Activated CD4-positive, CD25-positive, alpha-beta regulatory T cell treated with anti-CD3 and anti-CD28 coated beads, Interleukin-2, amount 50 U/mL, for 72 hours (primary cell): ENCODE measurements around the gene LYL1.

Experiments
- DNase-seq: peaks from one replicate; pipeline ENCODE4 v3.0.0; 2021

Gene LYL1

GRCh38 chr19:13091400-13092157, 11.1 kb downstream of the LYL1 start:
- no peak for DNase-seq

DNA sequence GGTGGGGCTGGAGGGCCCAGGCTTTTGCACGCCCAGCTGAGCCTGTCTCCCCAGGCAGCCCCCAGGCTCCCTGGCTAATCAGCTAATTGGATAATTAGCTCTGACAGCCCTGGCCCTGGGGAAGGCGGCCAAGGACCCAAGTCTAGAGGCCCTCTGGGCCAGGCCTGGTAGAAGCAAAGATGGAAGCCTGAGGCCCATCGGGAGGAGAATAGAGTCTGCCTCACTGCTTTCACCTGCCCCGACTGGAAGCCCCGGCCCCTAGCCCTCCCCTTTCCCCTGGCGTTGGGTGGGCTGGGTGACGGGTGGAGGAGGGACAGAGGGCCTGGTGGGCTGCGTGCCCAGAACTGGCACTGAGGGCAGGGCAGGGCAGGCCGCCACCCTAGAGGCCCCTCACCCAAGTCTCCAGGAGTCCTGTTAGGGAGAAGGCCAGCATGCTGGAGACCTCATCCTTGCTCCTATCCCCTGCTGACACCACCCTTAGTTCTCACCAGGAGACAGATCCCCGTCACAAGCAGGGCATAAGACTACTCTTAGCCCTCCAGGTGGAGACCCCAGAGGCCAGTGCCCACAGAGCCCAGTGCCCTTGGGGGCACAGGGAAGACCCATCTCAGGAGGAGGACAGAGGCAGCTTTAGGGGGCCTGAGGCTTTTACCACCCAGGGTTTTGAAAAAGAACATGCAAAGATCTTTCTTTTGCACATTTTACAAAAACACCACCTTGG, 12.0 kb downstream of the LYL1 start:
- no peak for DNase-seq

- no peak for DNase-seq
These were observed 12.7 kb downstream of the LYL1 start for GRCh38 chr19:13089857-13090507.

- DNase-seq: no peak
These were observed 13.4 kb downstream of the LYL1 start for GRCh38 chr19:13089139-13089856.

DNA sequence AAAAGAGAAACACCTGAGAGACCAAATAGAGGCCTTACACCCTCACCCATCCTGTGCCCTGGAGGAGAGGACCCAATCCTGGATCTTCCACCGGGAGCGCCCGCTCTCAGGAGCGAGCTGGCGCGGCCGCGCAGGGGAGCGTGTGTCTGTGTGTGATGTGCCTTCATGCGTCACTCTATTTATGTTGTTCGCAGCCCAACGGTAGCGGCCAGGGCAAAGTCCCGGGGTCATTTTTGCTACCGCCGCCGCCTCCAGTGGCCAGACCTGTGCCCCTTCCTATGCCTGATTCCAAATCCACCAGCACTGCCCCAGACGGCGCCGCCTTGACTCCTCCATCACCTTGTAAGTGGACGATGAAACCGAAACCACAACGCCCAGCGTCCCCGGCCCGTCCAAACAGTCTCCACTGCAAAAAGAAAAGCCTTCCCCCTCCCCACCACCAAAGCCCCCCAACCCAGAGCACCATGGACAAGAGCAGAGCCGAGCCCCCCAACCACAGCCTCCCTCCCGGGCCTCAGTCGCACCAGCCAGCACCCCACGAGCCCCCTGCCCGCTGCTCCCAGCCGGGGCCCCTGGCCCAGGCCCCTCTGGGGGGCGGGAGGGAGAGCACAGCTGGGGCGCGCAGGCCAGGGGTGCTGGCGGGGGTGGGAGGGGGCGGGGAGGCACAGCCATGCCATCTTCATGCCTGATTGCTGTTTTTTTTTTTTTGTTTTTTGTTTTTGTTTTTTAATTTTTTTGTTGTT, 14.7 kb downstream of the LYL1 start:
- DNase-seq: no peak

GRCh38 chr19:13087295-13087694, 15.4 kb downstream of the LYL1 start:
- no peak for DNase-seq

DNA sequence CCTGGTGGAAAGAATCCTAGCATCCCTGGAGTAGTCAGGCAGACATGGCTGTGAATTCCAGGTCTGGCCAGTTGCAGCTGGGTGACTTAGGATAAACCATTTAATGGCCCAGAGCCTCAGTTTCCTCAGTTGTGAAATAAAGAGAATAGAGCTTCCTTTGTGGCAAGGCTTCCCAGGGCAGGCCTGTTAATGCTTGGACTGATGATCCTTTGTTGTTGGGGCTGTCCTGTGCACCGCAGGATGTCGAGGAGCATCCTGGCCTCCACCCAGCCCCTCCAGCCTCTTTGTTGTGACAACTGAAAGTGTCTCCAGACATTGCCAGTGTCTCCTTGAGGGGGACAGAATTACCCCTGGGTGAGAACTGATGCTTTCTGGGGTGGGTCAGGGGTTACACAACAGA, 16.3 kb downstream of the LYL1 start:
- DNase-seq: no peak

- DNase-seq: no peak
These were observed 17.0 kb downstream of the LYL1 start for GRCh38 chr19:13085666-13086065.

GRCh38 chr19:13083627-13084026, 19.0 kb downstream of the LYL1 start:
- no peak for DNase-seq

GRCh38 chr19:13083008-13083404, 19.7 kb downstream of the LYL1 start:
- no peak for DNase-seq

DNA sequence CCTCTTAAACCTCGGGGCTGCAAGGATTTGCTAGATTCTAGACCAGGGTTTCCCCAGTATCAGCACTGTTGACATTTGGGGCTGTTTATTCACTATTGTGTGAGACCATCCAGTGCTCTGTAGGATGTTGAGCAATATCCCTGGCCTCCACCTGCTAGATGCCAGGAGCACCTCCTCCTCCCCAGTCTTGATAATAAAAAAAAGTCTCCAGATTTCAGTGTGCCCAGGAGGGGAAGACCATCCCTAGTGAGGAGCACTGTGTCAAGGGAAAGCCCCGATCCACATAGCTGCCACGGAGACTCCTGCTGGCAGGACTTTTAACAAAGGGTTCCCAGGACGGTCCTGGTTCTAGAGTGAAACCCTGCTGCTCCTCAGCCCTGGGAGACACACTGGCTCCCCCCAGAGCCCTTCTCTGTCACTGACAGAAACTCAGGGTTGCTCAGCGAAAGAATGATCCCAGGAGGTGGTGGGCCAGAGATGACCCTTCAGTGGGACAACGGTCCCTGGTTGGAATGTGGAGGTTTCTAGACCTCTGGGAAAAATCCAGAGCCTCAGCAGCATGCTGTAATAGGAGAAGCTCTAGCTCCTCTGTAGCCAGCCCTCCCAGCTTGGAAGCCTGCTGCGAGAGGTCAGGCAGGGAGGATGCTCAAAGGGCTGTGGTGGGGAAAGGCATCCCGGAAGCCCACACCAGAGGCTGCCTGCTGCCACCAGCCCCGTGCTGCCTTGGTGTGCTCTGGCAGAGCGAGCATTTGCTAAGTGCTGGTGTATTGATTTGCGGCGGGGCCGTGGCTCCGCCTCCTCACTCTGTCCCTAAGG, 20.3 kb downstream of the LYL1 start:
- no peak for DNase-seq

GRCh38 chr19:13079542-13079986, 23.1 kb downstream of the LYL1 start:
- DNase-seq: no peak

DNA sequence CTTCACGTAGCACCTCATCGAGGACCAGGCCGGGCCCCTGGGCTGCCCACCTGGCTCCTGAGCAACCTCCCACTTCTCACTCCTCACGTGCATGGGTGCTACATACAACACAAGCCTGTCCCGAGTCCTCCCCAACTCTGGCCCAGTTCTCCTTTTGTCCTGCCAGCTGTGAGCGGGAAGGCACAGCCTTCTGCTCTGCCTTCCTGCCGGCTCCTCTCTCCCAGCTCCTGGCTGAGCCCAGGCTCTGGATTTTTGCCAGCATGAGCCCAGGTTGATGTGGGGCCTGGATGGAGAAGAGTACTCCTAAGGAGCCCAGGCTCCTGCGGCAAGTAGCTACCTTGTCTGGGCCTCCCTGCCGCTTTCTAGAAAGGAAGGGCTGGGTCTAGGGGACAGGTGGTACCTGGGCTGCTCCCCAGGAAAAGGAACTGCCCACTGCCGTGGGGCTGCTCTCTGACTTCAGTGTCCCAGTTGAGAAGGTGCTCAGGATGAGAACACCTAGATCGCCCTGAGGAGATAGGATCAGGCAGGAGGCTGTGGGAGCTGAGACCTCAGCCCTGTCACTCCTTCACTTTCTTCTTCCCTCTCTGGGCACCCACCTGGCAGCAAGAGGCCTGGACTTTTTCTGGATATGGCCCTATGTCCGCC, 23.6 kb downstream of the LYL1 start:
- no peak for DNase-seq

DNA sequence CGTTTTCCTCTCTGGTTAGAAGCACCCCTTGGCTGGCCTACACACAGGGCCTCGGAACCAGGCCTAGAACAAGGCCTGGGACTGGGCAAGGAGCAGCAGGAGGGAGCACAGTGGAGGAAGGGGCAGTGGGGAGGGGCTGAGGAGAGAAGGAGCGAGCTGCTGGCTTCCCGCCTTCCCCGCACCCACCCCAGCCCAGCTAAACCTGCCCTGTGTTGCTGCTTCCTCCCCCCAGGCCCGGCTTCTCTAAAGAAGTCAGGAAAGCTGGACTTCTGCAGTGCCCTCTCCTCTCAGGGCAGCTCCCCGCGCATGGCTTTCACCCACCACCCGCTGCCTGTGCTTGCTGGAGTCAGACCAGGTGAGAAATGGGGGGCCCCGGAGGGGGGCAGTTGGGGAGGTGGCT, 24.3 kb downstream of the LYL1 start:
- no peak for DNase-seq

GRCh38 chr19:13077240-13077639, 25.4 kb downstream of the LYL1 start:
- no peak for DNase-seq

DNA sequence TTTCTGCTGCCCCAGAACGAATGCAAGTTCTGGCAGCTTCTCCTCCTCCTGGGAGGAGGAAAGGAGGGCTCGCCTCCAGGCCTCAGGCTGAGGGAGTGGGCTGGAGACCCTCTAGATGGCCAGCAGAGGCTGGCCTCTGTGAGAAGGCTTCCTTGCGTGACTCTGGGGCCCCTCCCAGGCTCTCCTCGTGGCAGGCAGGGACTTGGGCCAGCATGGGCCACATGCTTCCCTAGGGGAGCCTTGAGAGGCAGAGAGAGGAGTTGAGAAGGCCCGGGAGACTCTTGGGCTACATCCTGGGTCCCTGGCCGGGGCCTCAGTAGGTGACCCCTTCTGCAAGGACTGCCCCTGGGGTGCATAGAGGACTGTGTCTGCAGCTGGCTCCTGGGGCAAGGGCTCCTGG, 25.9 kb downstream of the LYL1 start:
- no peak for DNase-seq

DNA sequence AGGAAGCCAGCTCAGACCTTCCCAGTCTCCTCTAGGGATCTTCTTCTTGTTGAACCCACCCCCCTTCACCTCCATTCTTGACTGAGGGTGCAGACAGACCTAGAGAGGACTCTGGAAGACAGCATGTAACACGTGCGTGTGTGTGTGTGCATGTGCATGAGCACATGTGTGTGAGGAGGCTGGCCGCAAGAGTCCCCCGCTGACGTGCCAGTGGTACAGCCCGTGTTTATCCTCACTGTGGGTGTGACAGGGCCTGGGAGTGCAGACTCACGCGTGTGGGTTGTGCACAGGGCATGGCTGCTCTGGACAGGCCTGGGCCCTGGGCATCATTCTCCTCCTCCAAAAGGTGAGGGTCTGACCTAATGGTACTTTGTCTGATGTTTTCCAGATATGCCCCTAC, 26.3 kb downstream of the LYL1 start:
- DNase-seq: no peak

DNA sequence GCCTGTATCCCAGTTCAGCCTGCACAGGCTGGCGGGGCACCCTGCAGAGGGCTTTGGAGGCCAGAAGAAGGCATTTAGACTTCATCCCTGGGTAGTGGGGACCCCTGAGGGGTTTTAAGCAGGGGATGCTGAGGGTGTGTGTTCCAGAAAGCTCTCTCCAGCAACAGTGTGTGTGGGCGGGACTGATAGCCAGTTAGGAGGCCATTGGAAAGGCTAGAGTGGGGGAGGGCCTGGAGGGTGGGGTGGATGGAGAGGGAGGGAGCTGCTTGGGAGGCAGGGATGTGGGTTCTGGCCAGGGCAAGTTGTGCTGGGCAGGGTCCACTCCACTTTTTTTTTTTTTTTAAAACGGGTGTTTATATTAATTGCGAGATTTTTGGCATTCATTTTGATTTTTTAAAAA, 28.3 kb downstream of the LYL1 start:
- no peak for DNase-seq

GRCh38 chr19:13073263-13073662, 29.4 kb downstream of the LYL1 start:
- no peak for DNase-seq

DNA sequence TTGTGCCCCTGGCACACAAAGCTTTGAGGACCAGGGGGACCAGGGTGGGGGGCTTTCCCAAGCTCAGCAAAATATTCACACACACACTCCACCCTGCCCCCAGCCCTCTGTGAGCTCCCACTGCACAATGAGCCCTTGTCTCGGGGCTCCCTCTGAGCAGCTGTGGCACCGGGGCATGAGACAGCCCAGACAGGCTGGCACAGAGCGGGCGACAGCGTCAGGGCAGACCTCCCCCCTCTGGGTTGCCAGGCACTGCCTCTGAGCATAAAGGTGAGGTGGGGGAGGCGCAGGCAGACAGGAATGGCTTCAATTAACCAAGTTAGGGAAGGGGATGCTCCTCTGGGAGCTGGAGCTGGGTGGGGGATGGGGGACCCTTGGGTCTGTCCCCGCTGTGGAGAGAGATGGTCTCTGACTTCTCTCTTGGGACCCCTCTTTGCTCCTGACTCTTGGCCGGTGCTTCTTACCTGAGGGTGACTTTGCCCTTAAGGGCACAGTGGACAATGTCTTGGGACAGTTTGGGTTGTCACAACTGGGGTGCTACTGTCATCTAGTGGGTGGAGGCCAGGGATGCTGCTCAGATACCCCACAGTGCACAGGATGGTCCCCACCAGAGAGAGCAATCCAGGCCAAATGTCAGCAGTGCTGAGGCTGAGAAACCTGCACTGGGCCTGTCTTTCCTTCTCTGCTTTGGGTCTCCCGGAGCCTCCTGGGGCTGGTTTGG, 30.3 kb downstream of the LYL1 start:
- no peak for DNase-seq
